Activated T-cell treated with anti-CD3 and anti-CD28 coated beads for 1 hour (primary cell): Measurements from ENCODE around the gene ZFYVE26.
"Not testable (repeated sequence)": the region's sequence is repeated elsewhere in the genome, so short reads cannot be mapped to it uniquely, and the experiment has no call there.

Experiments used
- DNase-seq: peaks from one replicate; pipeline ENCODE4 v3.0.0-alpha.2; 2020; ENCODE audit warnings: low read depth

The ZFYVE26 gene

GRCh38 chr14:67749341-67750084, 66.9 kb downstream of the ZFYVE26 start:
- DNase-seq, result no peak

GRCh38 chr14:67748312-67748711, 68.1 kb downstream of the ZFYVE26 start:
- no peak for DNase-seq

GRCh38 chr14:67746927-67747326, 69.5 kb downstream of the ZFYVE26 start:
- no peak for DNase-seq

- DNase-seq, result no peak
These were observed 72.3 kb downstream of the ZFYVE26 start for GRCh38 chr14:67744046-67744445.

GRCh38 chr14:67738740-67739504, 77.5 kb downstream of the ZFYVE26 start:
- DNase-seq, result no peak

- no peak for DNase-seq
These were observed 79.6 kb downstream of the ZFYVE26 start for GRCh38 chr14:67736771-67737170.

GRCh38 chr14:67735336-67736147, 80.8 kb downstream of the ZFYVE26 start:
- DNase-seq, result no peak

GRCh38 chr14:67734675-67735074, 81.7 kb downstream of the ZFYVE26 start:
- DNase-seq, result no peak

- DNase-seq, result no peak
These were observed 82.8 kb downstream of the ZFYVE26 start for GRCh38 chr14:67733616-67734015.

GRCh38 chr14:67729072-67729885, 87.1 kb downstream of the ZFYVE26 start:
- no peak for DNase-seq

- no peak for DNase-seq
These were observed 88.1 kb downstream of the ZFYVE26 start for GRCh38 chr14:67728258-67728657.

GRCh38 chr14:67727361-67727760, 89.0 kb downstream of the ZFYVE26 start:
- no peak for DNase-seq

GRCh38 chr14:67725171-67725570, 91.2 kb downstream of the ZFYVE26 start:
- DNase-seq, result no peak

GRCh38 chr14:67722293-67722692, 94.1 kb downstream of the ZFYVE26 start:
- DNase-seq, result no peak

GRCh38 chr14:67721875-67722274, 94.5 kb downstream of the ZFYVE26 start:
- no peak for DNase-seq

GRCh38 chr14:67719866-67720265, 96.5 kb downstream of the ZFYVE26 start:
- no peak for DNase-seq

- DNase-seq, result not testable (repeated sequence)
These were observed 97.0 kb downstream of the ZFYVE26 start for GRCh38 chr14:67719385-67719784.

GRCh38 chr14:67718265-67718664, 98.1 kb downstream of the ZFYVE26 start:
- DNase-seq, result no peak

- no peak for DNase-seq
These were observed 99.3 kb downstream of the ZFYVE26 start for GRCh38 chr14:67717048-67717447.

- no peak for DNase-seq
These were observed 106.2 kb downstream of the ZFYVE26 start for GRCh38 chr14:67710209-67710608.

- DNase-seq, result not testable (repeated sequence)
These were observed 106.6 kb downstream of the ZFYVE26 start for GRCh38 chr14:67709796-67710195.

- DNase-seq, result not testable (repeated sequence)
These were observed 107.0 kb downstream of the ZFYVE26 start for GRCh38 chr14:67709346-67709745.
